Stimulated activated CD4-positive, alpha-beta T cell treated with anti-CD3 and anti-CD28 coated beads, Interleukin-4, amount 100 ng/mL, for 48 hours (primary cell): ENCODE measurements around the gene NACC2.

ENCODE experiments used
- DNase-seq, 2 donors: peaks; one replicate each; pipeline ENCODE4 v3.0.0-alpha.2; 2020; ENCODE audit warnings: low read depth in 2 of 2

NACC2 gene

GRCh38 chr9:136093346-136093986 lies 1.6 kb downstream of the NACC2 start:
- DNase-seq: no peak

GRCh38 chr9:136092741-136093140 lies 2.3 kb downstream of the NACC2 start:
- no peak for DNase-seq

GRCh38 chr9:136092353-136092650 lies 2.8 kb downstream of the NACC2 start:
- DNase-seq: no peak

GRCh38 chr9:136091582-136092352 lies 3.3 kb downstream of the NACC2 start:
- no peak for DNase-seq

- DNase-seq: no peak
These were observed 4.1 kb downstream of the NACC2 start for GRCh38 chr9:136090768-136091581.

GRCh38 chr9:136090056-136090735 lies 4.9 kb downstream of the NACC2 start:
- no peak for DNase-seq

GRCh38 chr9:136089697-136090045 lies 5.4 kb downstream of the NACC2 start:
- no peak for DNase-seq

- DNase-seq: no peak
These were observed 6.0 kb downstream of the NACC2 start for GRCh38 chr9:136088939-136089696.

GRCh38 chr9:136088481-136088938 lies 6.6 kb downstream of the NACC2 start:
- DNase-seq: no peak

GRCh38 chr9:136087741-136088480 lies 7.2 kb downstream of the NACC2 start:
- no peak for DNase-seq

GRCh38 chr9:136086951-136087740 lies 7.9 kb downstream of the NACC2 start:
- no peak for DNase-seq

- DNase-seq: no peak
These were observed 8.7 kb downstream of the NACC2 start for GRCh38 chr9:136086213-136086881.

GRCh38 chr9:136085815-136086212 lies 9.3 kb downstream of the NACC2 start:
- no peak for DNase-seq

- no peak for DNase-seq
These were observed 10.8 kb downstream of the NACC2 start for GRCh38 chr9:136084063-136084944.

GRCh38 chr9:136083558-136084062 lies 11.5 kb downstream of the NACC2 start:
- no peak for DNase-seq

- no peak for DNase-seq
These were observed 12.4 kb downstream of the NACC2 start for GRCh38 chr9:136082496-136083361.

- no peak for DNase-seq
These were observed 13.1 kb downstream of the NACC2 start for GRCh38 chr9:136081826-136082495.
